GM12872 (cell line): Measurements from ENCODE around the gene TMOD1.

Source experiments
- TF ChIP-seq, protein P1 (sequence below): IDR thresholded peaks from 3 replicates; pipeline ENCODE4 v1.5.1; 2011; ENCODE audit warnings: low read depth, mild to moderate bottlenecking, low read length, moderate library complexity; ENCODE audit not compliant: insufficient read depth

TMOD1 gene

DNA sequence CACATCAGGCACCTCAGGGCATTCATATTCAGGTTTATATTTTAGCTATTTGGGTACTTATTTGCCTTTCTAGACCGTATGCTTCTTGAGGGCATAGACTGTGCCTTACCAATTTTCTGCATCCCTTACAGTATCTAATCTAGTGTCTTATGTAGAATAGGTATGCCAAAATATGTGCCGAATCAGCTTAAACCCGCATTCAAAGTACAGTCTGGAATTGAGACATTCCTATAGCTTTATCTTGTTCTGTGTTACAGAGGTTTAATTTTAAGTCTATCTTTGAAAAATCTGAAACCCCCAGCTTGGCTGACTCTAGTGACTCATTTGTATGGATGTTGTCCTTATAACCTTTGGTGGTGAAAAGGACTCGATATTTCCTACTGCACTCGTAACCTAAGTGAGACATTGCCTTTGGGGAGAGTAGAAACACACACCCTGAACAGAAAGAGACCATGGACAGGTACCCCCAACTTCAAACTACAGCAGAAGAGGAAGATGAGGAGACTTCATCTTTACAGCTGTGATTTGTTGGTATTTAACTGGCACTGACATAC, 27.0 kb upstream of the TMOD1 start:
- TF ChIP-seq, protein P1, sequence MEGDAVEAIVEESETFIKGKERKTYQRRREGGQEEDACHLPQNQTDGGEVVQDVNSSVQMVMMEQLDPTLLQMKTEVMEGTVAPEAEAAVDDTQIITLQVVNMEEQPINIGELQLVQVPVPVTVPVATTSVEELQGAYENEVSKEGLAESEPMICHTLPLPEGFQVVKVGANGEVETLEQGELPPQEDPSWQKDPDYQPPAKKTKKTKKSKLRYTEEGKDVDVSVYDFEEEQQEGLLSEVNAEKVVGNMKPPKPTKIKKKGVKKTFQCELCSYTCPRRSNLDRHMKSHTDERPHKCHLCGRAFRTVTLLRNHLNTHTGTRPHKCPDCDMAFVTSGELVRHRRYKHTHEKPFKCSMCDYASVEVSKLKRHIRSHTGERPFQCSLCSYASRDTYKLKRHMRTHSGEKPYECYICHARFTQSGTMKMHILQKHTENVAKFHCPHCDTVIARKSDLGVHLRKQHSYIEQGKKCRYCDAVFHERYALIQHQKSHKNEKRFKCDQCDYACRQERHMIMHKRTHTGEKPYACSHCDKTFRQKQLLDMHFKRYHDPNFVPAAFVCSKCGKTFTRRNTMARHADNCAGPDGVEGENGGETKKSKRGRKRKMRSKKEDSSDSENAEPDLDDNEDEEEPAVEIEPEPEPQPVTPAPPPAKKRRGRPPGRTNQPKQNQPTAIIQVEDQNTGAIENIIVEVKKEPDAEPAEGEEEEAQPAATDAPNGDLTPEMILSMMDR, result no peak

DNA sequence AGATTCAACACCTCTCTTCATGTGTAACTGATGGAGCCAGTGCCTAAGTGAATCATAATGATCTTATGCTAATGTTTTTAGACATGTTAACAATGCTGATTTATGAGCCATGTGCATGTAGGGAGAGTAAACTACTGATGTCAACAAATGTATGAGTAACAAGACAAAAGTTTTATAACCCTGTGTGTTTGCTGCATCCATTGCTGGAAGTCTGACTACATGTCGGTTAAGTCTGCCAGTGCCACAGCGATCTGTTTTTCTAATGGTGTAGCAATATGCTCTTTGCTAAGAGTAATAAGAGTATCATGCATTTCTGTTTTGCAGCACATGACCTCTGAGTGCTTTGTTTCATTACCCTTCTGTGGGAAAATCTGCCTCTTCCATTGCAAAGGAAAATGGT, 26.4 kb upstream of the TMOD1 start:
- TF ChIP-seq, protein P1, result no peak

DNA sequence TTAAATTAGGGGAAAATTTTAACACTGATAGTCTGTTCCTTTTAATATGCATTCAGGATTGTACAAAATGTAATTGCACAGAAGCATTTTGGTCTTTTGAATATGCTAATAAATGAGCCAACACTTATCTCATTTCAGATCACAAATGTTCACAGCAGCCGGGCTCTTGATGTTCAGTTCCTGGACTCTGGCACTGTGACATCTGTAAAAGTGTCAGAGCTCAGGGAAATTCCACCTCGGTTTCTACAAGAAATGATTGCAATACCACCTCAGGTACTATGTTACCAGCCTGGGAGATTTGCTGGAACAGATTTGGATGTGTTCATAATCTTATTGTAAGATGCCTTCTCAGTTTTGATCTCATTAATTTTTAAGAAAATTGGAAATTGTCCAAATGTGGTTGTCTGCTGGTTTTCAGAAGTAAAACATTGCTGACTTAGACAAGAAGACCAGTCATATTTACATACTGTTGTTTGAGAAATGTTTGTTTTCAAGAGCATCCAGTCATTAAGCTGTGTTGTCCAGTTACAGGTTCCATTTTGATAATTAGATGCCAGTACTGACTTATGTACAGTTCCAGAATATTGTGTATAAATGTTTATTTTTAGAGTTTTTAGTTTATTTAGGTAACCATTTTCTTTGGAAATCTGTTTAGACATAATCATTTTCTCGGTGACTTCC, 23.0 kb upstream of the TMOD1 start:
- TF ChIP-seq, protein P1, result no peak

DNA sequence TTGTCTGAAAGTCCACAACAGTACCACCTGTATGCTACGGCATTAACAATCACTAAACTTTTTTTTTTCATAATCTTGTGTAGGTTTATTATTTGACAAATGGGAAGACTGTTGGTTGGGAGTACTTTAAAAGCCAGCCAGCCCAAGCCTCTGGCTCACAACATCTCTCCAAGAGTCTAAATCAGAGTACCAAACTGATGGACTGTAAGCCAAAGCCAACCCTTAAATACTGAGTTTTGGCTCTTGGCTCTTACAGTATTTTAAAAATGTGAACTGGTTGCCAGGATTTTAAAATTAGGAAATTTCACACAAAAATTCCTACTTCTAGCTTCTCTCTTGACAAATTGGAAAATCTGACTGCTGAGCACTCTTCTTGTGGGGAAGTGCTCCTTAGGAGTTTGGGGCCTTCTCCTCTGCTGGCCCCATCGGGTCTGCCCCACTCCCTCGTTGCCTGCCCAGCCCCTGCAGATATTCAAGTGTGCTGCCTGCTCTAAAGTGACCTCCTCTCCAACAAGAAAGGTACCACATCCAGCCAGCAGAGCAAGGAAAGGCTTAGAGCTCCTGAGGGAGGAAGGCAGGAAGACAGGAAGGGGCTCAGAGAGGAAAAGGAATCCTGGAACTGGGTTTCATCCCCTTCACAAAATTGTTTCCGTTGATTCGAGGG, 21.8 kb upstream of the TMOD1 start:
- TF ChIP-seq, protein P1, result no peak

DNA sequence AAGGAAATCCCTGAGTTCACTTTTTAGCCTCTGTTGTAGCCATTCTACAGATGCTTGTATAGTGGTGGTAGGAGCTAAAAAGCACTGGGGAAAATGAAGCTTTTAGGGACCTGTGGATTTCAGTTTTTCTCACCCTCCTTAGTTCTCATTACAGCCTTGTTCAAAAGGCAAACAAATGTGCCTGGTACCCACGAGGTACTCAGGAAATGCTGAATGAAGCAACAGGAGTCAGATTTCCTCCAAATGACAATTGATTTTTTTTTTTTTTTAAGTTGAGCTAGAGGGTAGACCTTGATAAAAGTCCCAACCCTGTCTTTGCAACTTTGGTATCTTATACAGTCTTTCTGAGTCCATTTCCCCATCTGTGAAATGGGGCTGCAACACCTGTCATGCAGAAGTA, 21.3 kb upstream of the TMOD1 start:
- TF ChIP-seq, protein P1, result no peak

DNA sequence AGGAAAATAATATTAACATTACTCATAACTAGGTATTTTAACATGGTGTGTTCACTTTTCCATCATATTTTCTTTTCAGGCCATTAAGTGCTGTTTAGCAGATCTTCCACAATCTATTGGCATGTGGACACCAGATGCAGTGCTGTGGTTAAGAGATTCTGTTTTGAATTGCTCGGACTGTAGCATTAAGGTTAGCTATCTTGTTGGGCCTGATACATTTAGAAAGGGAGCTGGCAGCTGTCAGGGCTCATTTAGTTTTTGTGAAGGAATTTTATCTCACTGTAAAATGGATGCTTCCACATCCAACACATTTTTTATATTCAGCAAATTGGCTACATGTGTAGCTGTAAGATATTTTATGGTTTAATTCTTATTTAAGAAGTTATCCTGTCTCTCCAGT, 20.7 kb upstream of the TMOD1 start:
- TF ChIP-seq, protein P1, result no peak

DNA sequence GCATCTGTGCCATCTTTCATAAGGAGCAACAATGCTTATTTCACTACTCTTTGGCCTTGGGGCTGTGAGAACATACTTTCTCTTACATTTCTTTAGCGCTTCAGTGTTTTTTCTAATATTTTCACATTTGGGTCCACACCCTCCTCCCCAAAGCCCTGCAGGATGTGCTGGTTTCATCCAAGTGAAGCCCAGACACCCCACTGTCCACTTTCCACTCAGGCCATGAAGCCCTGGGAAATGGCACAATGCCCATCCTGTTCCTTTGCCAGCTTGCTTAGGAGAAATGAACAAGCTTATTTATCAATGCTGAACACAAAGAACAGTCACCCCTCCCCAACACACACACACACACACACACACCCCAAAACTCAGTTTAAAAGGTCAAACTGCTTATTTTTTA, 17.3 kb upstream of the TMOD1 start:
- TF ChIP-seq, protein P1, result no peak
